22Rv1 (cell line): ENCODE results near the gene COL4A3.

Experiments used
- ZFX ChIP-seq: fragments of 450-650 bp; IDR thresholded peaks from 2 replicates; pipeline ENCODE4 v1.6.1; 2017; ENCODE audit warnings: antibody characterized with exemption, borderline replicate concordance
- TF ChIP-seq, protein P1 (sequence below): fragments of 450-650 bp; IDR thresholded peaks from 2 replicates; pipeline ENCODE4 v1.5.1; 2017; ENCODE audit warnings: mild to moderate bottlenecking

DNA sequence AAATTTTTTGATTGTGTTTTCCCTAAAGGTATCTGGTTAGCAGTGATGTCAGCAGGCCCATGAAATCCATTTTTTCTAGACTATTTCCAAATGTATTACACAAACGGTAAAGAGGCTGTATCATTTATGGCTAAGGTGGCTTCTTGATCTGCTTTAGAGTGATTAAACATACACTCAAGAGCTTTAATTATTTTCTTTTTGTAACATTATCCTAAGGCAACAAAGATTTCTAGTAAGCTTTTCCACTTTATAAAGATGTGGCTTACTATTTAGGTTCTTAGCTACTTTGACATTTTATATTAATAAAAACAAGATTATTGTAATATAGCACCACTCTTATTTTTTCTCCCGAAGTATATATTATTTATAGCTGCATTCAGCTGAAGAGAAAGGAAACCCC lies 177.1 kb downstream of the COL4A3 start:
- TF ChIP-seq, protein P1, sequence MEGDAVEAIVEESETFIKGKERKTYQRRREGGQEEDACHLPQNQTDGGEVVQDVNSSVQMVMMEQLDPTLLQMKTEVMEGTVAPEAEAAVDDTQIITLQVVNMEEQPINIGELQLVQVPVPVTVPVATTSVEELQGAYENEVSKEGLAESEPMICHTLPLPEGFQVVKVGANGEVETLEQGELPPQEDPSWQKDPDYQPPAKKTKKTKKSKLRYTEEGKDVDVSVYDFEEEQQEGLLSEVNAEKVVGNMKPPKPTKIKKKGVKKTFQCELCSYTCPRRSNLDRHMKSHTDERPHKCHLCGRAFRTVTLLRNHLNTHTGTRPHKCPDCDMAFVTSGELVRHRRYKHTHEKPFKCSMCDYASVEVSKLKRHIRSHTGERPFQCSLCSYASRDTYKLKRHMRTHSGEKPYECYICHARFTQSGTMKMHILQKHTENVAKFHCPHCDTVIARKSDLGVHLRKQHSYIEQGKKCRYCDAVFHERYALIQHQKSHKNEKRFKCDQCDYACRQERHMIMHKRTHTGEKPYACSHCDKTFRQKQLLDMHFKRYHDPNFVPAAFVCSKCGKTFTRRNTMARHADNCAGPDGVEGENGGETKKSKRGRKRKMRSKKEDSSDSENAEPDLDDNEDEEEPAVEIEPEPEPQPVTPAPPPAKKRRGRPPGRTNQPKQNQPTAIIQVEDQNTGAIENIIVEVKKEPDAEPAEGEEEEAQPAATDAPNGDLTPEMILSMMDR = no peak
- no peak for TF ChIP-seq ZFX
